BE2C (cell line): ENCODE measurements around the gene RNASEH2B.

Experiments
- DNase-seq: peaks from one replicate; pipeline ENCODE4 v3.0.0-alpha.2; 2020
- H3K27me3 ChIP-seq: fragments of 250-450 bp; sonication (Bioruptor Pico); 2 replicates; pipeline ENCODE4 v1.5.1; 2020; ENCODE audit warnings: mild to moderate bottlenecking
- H3K36me3 ChIP-seq: fragments of 250-450 bp; sonication (Bioruptor Pico); 2 replicates; pipeline ENCODE4 v1.5.1; 2020; ENCODE audit warnings: mild to moderate bottlenecking
- H3K4me1 ChIP-seq: fragments of 250-450 bp; sonication (Bioruptor Pico); 2 replicates; pipeline ENCODE4 v1.5.1; 2020
- H3K4me3 ChIP-seq: 2 replicates; pipeline ENCODE4 v1.5.1; 2011; ENCODE audit warnings: low read depth, low read length
- H3K9me3 ChIP-seq: fragments of 250-450 bp; sonication (Bioruptor Pico); 2 replicates; pipeline ENCODE4 v1.5.1; 2020
- CTCF ChIP-seq: IDR thresholded peaks from 2 replicates; pipeline ENCODE4 v1.5.1; 2012; ENCODE audit warnings: mild to moderate bottlenecking, low read depth, low read length

The RNASEH2B gene

DNA sequence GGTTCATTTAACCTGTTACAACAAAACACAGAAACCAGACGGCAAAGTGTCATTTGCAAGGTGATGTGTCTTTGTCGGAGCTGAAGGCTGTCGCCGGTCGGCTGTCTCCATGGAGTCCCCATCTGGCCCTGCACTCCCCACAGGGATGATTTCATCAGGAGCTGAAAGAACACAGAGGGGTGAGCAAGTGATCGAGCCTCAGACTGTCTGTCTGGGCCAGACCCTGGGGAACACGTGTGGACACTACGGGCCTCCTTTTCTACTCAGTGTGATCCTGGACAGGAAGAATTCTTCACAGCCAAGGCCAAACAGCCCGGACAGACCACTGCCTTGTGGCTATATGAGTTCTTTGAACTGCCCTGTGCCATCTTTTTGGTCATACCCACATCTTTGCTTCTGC is 85.1 kb downstream of the RNASEH2B start:
- Histone ChIP-seq H3K36me3 (no peaks in the 10 kb centered on the region), H3K4me1 (no peaks in the 10 kb centered on the region), H3K9me3 (no peaks in the 10 kb centered on the region), H3K27me3 (no peaks in the 10 kb centered on the region), H3K4me3 (no peak overlapping the region)
- DNase-seq, result no peak
- no peak for TF ChIP-seq CTCF

DNA sequence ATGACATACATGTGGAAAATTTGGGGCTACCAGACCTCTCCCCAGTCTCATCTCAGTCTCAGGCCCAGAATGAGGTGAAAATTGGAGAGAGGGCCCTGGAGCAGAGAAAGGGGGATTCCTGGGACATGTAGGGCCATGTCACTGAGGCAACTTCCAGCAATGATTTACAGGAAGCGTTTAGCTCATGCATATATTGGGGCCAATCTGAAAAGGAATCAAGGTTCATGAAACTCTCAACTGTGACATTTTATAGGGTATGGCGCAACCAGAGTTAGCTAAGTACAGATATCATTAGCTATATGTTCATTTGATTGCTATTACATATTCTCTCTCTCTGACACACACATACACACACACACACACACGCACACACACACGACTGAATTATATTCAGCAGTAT is 86.3 kb downstream of the RNASEH2B start:
- Histone ChIP-seq H3K27me3 (no peaks in the 10 kb centered on the region), H3K9me3 (no peaks in the 10 kb centered on the region), H3K36me3 (no peaks in the 10 kb centered on the region), H3K4me3 (no peak overlapping the region), H3K4me1 (no peaks in the 10 kb centered on the region)
- TF ChIP-seq CTCF, result no peak
- no peak for DNase-seq

DNA sequence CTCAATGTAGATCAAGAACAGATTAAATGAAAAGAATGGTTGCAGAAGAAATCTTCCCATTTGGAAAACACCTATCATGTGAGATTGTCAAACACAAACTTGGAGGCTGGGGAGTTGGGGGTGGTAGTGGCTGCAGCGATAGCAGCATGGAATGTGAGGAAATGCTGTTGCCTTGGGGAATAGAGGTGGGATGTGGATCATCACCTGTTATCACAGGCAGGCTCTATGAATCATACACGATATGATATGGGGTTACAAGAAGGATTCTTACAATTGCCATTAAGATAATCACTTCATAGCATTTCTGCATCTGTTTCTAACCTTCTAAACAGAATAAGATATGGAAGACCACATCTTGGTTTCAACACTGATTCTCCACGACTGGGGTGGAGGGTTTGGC is 88.7 kb downstream of the RNASEH2B start:
- no peaks in the 10 kb centered on the region for H3K9me3 ChIP-seq
- H3K4me1 ChIP-seq, result no peaks in the 10 kb centered on the region
- H3K4me3 ChIP-seq, result no peak overlapping the region
- DNase-seq, result no peak
- TF ChIP-seq CTCF, result no peak
- H3K27me3 ChIP-seq, result no peaks in the 10 kb centered on the region
- H3K36me3 ChIP-seq, result no peaks in the 10 kb centered on the region

- H3K27me3 ChIP-seq, result no peaks in the 10 kb centered on the region
- no peaks in the 10 kb centered on the region for H3K36me3 ChIP-seq
- TF ChIP-seq CTCF, result no peak
- no peaks in the 10 kb centered on the region for H3K4me1 ChIP-seq
- no peak for DNase-seq
- no peaks in the 10 kb centered on the region for H3K9me3 ChIP-seq
- H3K4me3 ChIP-seq, result no peak overlapping the region
Measured at GRCh38 chr13:50999641-51000040, 90.0 kb downstream of the RNASEH2B start.

GRCh38 chr13:51000061-51000460 is 90.5 kb downstream of the RNASEH2B start:
- Histone ChIP-seq H3K36me3 (no peaks in the 10 kb centered on the region), H3K4me3 (no peak overlapping the region), H3K27me3 (no peaks in the 10 kb centered on the region), H3K9me3 (no peaks in the 10 kb centered on the region), H3K4me1 (no peaks in the 10 kb centered on the region)
- no peak for TF ChIP-seq CTCF
- DNase-seq, result no peak

GRCh38 chr13:51000571-51001260 is 91.1 kb downstream of the RNASEH2B start:
- Histone ChIP-seq H3K9me3 (no peaks in the 10 kb centered on the region), H3K4me3 (no peak overlapping the region), H3K36me3 (no peaks in the 10 kb centered on the region), H3K27me3 (no peaks in the 10 kb centered on the region), H3K4me1 (no peaks in the 10 kb centered on the region)
- TF ChIP-seq CTCF, result no peak
- DNase-seq, result no peak
